Measurements from ENCODE around the gene GATA3.

GRCh38 chr10:8063128-8063908 is 8.8 kb downstream of the GATA3 start:
- TF ChIP-seq CTCF (conservative IDR thresholded peaks at IDR 0.05; ENCODE audit: low read depth, low read length): no peak
- TF ChIP-seq EZH2 (IDR thresholded peaks at IDR 0.05; ENCODE audit: borderline replicate concordance, low read depth, low read length, poor library complexity, severe bottlenecking): no peak
